CD4-positive, CD25-positive, alpha-beta regulatory T cell (primary cell): ENCODE data around the gene TANC1. TPM values are rescaled to one million over a fixed set of nuclear protein-coding genes. Genes with fewer than 3 reads are reported as not detected.

ENCODE experiments used
- ATAC-seq, 2 donors: fragments of 150-1000 bp; cut with Tn5 transposase; one replicate each; pipeline ENCODE4 v1.10.0; 2021; ENCODE audit warnings: low read depth in 2 of 2, moderate number of reproducible peaks in 2 of 2, moderate library complexity in 1 of 2
- DNase-seq, 3 donors: peaks; one replicate each; pipeline versions ENCODE4 v3.0.0 to v3.0.0-alpha.2; 2012 to 2022; ENCODE audit warnings: mixed read lengths in 1 of 3
- H3K27ac ChIP-seq: one replicate; pipeline ENCODE4 v1.7.0; 2013; ENCODE audit warnings: mild to moderate bottlenecking, low read length; ENCODE audit not compliant: insufficient read depth, poor library complexity, severe bottlenecking
- H3K27me3 ChIP-seq: one replicate; pipeline ENCODE4 v1.7.0; 2013; ENCODE audit warnings: low read length; ENCODE audit not compliant: control insufficient read depth, insufficient read depth
- H3K36me3 ChIP-seq: one replicate; pipeline ENCODE4 v1.7.0; 2013; ENCODE audit warnings: mild to moderate bottlenecking, low read length, moderate library complexity; ENCODE audit not compliant: control insufficient read depth, insufficient read depth
- H3K4me1 ChIP-seq: 2 replicates; pipeline ENCODE4 v1.7.0; 2013; ENCODE audit warnings: mild to moderate bottlenecking, low read length; ENCODE audit not compliant: insufficient read depth, control insufficient read depth, poor library complexity, severe bottlenecking
- H3K4me3 ChIP-seq: one replicate; pipeline ENCODE4 v1.7.0; 2013; ENCODE audit warnings: low read depth, mild to moderate bottlenecking, low read length, moderate library complexity
- H3K9me3 ChIP-seq, 2 experiments: 1 replicate in 1 of 2; 2 replicates in 1 of 2; pipeline ENCODE4 v1.7.0; 2013; ENCODE audit warnings: low read length in 2 of 2, mild to moderate bottlenecking in 1 of 2, moderate library complexity in 1 of 2; ENCODE audit not compliant: control insufficient read depth in 2 of 2
- H3K27ac Mint-ChIP-seq, 3 donors: one replicate each; pipeline ENCODE4 v1.8.0; 2020 to 2022; ENCODE audit warnings: mild to moderate bottlenecking in 3 of 3, mixed read lengths in 3 of 3, moderate library complexity in 2 of 3
- H3K27me3 Mint-ChIP-seq: one replicate; pipeline ENCODE4 v1.8.0; 2022; ENCODE audit warnings: mild to moderate bottlenecking, mixed read lengths
- H3K36me3 Mint-ChIP-seq: one replicate; pipeline ENCODE4 v1.8.0; 2020; ENCODE audit warnings: mixed read lengths
- H3K4me1 Mint-ChIP-seq, 4 donors: one replicate each; pipeline ENCODE4 v1.8.0; 2020 to 2022; ENCODE audit warnings: mixed read lengths in 4 of 4, mild to moderate bottlenecking in 1 of 4
- H3K4me3 Mint-ChIP-seq, 4 donors: one replicate each; pipeline ENCODE4 v1.8.0; 2020 to 2022; ENCODE audit warnings: mild to moderate bottlenecking in 4 of 4, mixed read lengths in 4 of 4, moderate library complexity in 3 of 4
- H3K9me3 Mint-ChIP-seq, 7 donors: one replicate each; pipeline ENCODE4 v1.8.0; 2020 to 2022; ENCODE audit warnings: mixed read lengths in 7 of 7, mild to moderate bottlenecking in 3 of 7, moderate library complexity in 2 of 7
- polyA plus RNA-seq, 4 donors: library from polyadenylated mRNA; unstranded; fragments of 300-500 nt; fragmentation: Illumina TruSeq; gene quantifications; one replicate each; pipeline ENCODE4 v1.2.3, GENCODE V29; 2021
- total RNA-seq: library from RNA; stranded (reverse); gene quantifications from one replicate; pipeline ENCODE4 v1.2.3, GENCODE V29; 2022

TANC1 gene
- total and polyA plus RNA-seq, 5 donors from 2014 or later, result 0.06 to 0.07 TPM; not detected in 3

DNA sequence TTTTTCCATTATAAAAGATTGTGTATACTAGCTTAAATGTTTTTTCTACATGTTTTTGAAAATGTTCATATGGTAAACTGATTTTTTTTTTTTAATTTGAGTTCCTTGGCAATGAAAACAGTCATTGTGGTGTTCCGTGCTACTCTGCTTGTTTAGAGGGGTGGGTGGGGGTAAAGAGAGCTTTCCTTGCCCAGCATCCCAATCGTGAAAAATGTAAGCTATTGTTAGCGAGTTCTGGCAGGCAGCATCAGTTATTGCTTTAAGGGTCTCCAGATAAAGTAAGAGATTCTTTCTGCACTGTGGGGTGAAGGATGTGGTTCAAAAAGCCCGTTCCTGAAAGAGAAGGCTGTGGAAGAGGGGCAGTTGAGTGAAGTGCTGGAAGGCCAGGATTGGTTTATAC is 118.4 kb downstream of the TANC1 start:
- Mint-ChIP-seq H3K4me3 (no peak overlapping the region), H3K4me1 (peaks cover 0 to 20% (median 5%) of the 10 kb centered on the region in 4 donors)

DNA sequence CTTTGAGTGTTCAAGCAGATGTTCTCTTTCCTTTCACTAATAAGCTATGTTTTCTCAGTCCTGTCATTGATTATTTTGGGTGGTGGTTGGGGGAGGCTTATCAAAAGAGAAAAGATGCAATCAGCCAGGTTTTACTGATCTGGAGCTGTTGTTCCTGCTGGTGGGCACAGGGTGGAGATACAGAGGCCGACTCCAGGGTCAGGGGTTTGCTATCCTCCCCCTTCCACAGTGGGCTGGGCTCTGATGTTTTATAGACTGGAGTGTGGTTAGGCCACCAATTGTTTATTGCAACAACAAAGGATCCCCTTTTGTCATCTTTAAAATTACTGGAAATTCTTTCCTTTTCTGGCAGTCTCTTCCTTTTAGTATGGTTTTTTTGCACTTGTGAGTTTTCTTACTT is 120.5 kb downstream of the TANC1 start:
- H3K27ac ChIP-seq, result no peak overlapping the region

More for the DNA sequence above, 118.4 kb downstream of the TANC1 start:
- no peaks in the 10 kb centered on the region for H3K9me3 ChIP-seq
- H3K36me3 ChIP-seq, result no peaks in the 10 kb centered on the region
- H3K4me3 ChIP-seq, result no peak overlapping the region
- no peaks in the 10 kb centered on the region for H3K27me3 ChIP-seq
- peak overlapping the region in 1 of 3 donors; percentile 64 for H3K27ac Mint-ChIP-seq
- ATAC-seq (no peak), DNase-seq (no peak)
- H3K36me3 Mint-ChIP-seq, result no peaks in the 10 kb centered on the region
- peaks cover 2% of the 10 kb centered on the region for H3K4me1 ChIP-seq
- H3K27ac ChIP-seq, result no peak overlapping the region
- peaks cover 11% of the 10 kb centered on the region for H3K27me3 Mint-ChIP-seq
- H3K9me3 Mint-ChIP-seq, result no peaks in the 10 kb centered on the region

DNA sequence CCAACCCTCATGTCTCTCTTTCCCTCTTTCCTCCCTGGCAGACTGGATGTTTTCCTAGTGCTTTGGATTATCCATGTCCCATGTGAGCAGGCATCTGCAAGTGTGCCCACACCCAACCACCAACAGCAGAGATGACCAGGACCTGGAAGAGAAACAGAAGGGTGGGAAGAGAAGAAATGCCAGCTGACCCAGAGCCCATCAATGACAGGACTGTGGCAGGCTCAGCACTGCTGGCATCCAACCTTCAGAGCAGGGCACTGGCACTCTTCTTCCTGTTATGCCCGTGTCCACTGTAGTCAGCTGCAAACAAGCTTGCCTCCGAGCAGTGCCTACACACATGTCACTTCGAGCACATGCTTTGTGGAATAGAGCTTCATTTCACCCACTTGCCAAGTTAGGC is 121.1 kb downstream of the TANC1 start:
- peak overlapping the region in 1 of 4 donors; percentile 24 for H3K4me3 Mint-ChIP-seq
- no peaks in the 10 kb centered on the region for H3K9me3 Mint-ChIP-seq
- Histone ChIP-seq H3K4me1 (peaks cover 7% of the 10 kb centered on the region), H3K4me3 (no peak overlapping the region), H3K27me3 (no peaks in the 10 kb centered on the region), H3K27ac (no peak overlapping the region), H3K36me3 (no peaks in the 10 kb centered on the region), H3K9me3 (no peaks in the 10 kb centered on the region)
- DNase-seq (no peak), ATAC-seq (no peak)
- H3K4me1 Mint-ChIP-seq, result peaks cover 0 to 41% (median 12%) of the 10 kb centered on the region in 4 donors
- H3K27ac Mint-ChIP-seq, result no peak overlapping the region
- H3K36me3 Mint-ChIP-seq, result no peaks in the 10 kb centered on the region
- peaks cover 14% of the 10 kb centered on the region for H3K27me3 Mint-ChIP-seq

More for the DNA sequence above, 120.5 kb downstream of the TANC1 start:
- DNase-seq (no peak), ATAC-seq (no peak)
- no peak overlapping the region for H3K4me3 ChIP-seq
- Mint-ChIP-seq H3K27ac (peak overlapping the region in 1 of 3 donors; percentile 23), H3K9me3 (no peaks in the 10 kb centered on the region), H3K4me3 (no peak overlapping the region), H3K27me3 (peaks cover 14% of the 10 kb centered on the region), H3K36me3 (no peaks in the 10 kb centered on the region), H3K4me1 (peaks cover 0 to 40% (median 12%) of the 10 kb centered on the region in 4 donors)
- no peaks in the 10 kb centered on the region for H3K27me3 ChIP-seq
- H3K4me1 ChIP-seq, result peaks cover 7% of the 10 kb centered on the region
- no peaks in the 10 kb centered on the region for H3K36me3 ChIP-seq
- no peaks in the 10 kb centered on the region for H3K9me3 ChIP-seq

DNA sequence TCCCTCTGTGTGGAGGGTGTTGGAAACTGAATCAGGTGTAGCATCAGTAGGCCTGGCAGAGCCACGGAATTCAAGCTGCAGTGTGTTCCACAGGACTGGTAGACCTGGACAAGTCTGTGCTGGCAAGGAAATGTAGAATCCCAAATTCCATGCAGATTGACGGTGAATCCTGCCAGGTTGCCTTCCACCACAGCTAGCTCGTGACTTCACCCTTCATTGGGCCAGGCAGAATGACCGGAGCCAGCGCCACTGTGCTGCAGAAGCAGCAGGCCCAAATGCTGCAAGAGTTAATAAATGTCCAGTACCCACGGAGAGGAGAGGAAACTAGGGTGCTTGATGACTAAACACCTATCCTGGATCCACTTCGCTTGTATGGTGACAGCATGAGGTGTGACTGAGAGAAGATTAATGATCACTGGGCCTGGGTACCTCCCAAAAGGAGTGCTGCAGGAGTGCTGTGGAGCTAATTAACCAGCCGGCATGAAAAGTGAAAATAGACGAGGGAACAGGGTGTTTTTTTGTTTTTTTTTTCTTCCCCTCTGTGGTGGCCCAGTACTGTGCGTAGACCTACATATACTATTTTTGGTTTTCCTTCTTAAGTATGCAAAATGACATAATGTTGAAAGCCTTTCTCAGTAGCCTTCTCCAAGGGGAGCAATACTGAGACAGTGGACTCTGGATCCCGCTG is 122.2 kb downstream of the TANC1 start:
- peaks cover 7% of the 10 kb centered on the region for H3K4me1 ChIP-seq
- peaks cover 0 to 41% (median 12%) of the 10 kb centered on the region in 4 donors for H3K4me1 Mint-ChIP-seq

DNA sequence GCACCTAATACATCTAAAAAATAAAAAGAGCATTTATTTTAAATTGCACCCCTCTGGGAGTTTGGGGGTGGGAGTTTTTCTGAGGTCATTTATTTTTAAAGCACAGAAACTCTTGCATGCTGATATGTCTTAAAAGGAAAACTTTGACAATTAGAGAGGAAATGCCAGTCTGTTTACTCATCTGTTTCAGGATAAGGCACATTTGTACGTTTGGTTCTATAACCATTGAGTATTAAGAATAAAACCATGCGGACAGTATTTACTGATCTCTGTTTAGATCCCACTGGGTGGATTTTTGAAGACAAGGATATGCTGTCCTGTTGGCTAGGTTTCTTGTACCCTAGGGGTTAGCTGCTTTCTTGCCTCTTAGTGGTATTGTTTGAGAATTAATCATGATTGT is 122.9 kb downstream of the TANC1 start:
- Mint-ChIP-seq H3K36me3 (no peaks in the 10 kb centered on the region), H3K4me3 (no peak overlapping the region), H3K27ac (peak overlapping the region in 2 of 3 donors; percentile 21 to 61), H3K9me3 (peaks cover 0 to 7% (median 1%) of the 10 kb centered on the region in 7 donors), H3K27me3 (peaks cover 5% of the 10 kb centered on the region), H3K4me1 (peaks cover 0 to 41% (median 14%) of the 10 kb centered on the region in 4 donors)
- no peak for ATAC-seq
- Histone ChIP-seq H3K9me3 (peaks cover 0 to 4% of the 10 kb centered on the region in 2 experiments), H3K36me3 (no peaks in the 10 kb centered on the region), H3K27ac (no peak overlapping the region), H3K4me1 (peaks cover 7% of the 10 kb centered on the region), H3K4me3 (no peak overlapping the region), H3K27me3 (no peaks in the 10 kb centered on the region)
- no peak for DNase-seq

More for the DNA sequence above, 122.2 kb downstream of the TANC1 start:
- H3K36me3 ChIP-seq, result no peaks in the 10 kb centered on the region
- H3K4me3 ChIP-seq, result no peak overlapping the region
- H3K27ac Mint-ChIP-seq, result peak overlapping the region in 2 of 3 donors; percentile 60 to 67
- no peak overlapping the region for H3K4me3 Mint-ChIP-seq
- H3K36me3 Mint-ChIP-seq, result no peaks in the 10 kb centered on the region
- H3K27me3 Mint-ChIP-seq, result peaks cover 9% of the 10 kb centered on the region
- H3K27ac ChIP-seq, result no peak overlapping the region
- peaks cover 0 to under 1% (median 0%) of the 10 kb centered on the region in 7 donors for H3K9me3 Mint-ChIP-seq
- no peaks in the 10 kb centered on the region for H3K9me3 ChIP-seq
- H3K27me3 ChIP-seq, result no peaks in the 10 kb centered on the region
- DNase-seq (no peak), ATAC-seq (no peak)

DNA sequence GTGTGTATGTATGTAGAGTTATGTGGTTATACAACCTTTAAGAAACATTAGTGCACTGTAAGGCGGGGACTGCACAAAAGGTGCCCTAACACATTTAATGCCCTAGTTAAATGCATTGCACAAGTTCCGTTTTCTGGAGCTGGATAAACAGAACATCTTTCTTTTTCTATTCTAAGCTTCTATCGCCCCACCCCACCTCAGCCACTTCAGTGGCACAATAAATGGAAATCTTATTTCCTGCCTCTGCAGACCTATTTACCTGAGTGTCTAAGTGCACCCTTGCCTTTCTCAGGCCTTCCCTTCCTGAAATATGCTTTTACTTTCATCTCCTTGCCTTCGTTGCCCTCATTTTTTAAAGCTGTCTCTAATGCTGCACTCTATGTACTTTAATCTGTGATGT is 123.5 kb downstream of the TANC1 start:
- H3K4me1 Mint-ChIP-seq, result peaks cover 0 to 40% (median 14%) of the 10 kb centered on the region in 4 donors
- H3K4me3 ChIP-seq, result no peak overlapping the region
- H3K9me3 Mint-ChIP-seq, result peaks cover 0 to 13% (median 4%) of the 10 kb centered on the region in 7 donors
- H3K9me3 ChIP-seq, result peaks cover 0 to 4% of the 10 kb centered on the region in 2 experiments
- peak overlapping the region in 1 of 4 donors; percentile 32 for H3K4me3 Mint-ChIP-seq
- no peak for ATAC-seq
- no peaks in the 10 kb centered on the region for H3K27me3 ChIP-seq
- H3K36me3 ChIP-seq, result no peaks in the 10 kb centered on the region
- peaks cover 4% of the 10 kb centered on the region for H3K27me3 Mint-ChIP-seq
- H3K27ac ChIP-seq, result no peak overlapping the region
- no peaks in the 10 kb centered on the region for H3K36me3 Mint-ChIP-seq
- peak in 2 of 3 donors; percentile 22 to 73 for DNase-seq
- H3K27ac Mint-ChIP-seq, result peak overlapping the region in 1 of 3 donors; percentile 61
- H3K4me1 ChIP-seq, result peaks cover 7% of the 10 kb centered on the region

DNA sequence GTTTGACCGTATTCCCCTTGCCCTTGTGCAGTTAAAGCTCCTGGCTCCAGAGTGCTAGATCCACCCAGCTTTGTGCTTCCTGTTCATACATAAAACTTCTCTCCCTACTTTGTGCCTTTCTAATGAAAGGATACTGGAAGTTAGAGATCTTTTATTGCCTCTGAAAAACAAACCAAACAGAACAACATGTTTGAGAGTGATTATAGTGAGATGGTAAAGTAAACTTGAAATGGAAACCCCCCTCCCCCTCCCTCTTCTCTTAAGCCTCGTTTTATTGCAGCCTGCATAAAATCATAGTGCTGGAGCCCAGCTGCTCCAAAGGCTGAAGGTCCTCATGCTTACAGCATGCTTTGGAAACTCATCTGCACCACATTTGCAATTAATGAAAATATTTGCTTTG is 125.1 kb downstream of the TANC1 start:
- Histone ChIP-seq H3K4me1 (peaks cover 7% of the 10 kb centered on the region), H3K4me3 (no peak overlapping the region), H3K36me3 (no peaks in the 10 kb centered on the region), H3K27me3 (no peaks in the 10 kb centered on the region), H3K27ac (no peak overlapping the region), H3K9me3 (peaks cover 0 to 4% of the 10 kb centered on the region in 2 experiments)
- H3K36me3 Mint-ChIP-seq, result no peaks in the 10 kb centered on the region
- DNase-seq (no peak), ATAC-seq (no peak)
- H3K9me3 Mint-ChIP-seq, result peaks cover 0 to 14% (median 5%) of the 10 kb centered on the region in 7 donors
- H3K27me3 Mint-ChIP-seq, result peaks cover 4% of the 10 kb centered on the region
- H3K4me1 Mint-ChIP-seq, result peaks cover 0 to 38% (median 14%) of the 10 kb centered on the region in 4 donors
- peak overlapping the region in 2 of 3 donors; percentile 28 to 57 for H3K27ac Mint-ChIP-seq
- H3K4me3 Mint-ChIP-seq, result no peak overlapping the region
